ENCODE measurements around the gene CABLES2.

- TF ChIP-seq, protein P1, sequence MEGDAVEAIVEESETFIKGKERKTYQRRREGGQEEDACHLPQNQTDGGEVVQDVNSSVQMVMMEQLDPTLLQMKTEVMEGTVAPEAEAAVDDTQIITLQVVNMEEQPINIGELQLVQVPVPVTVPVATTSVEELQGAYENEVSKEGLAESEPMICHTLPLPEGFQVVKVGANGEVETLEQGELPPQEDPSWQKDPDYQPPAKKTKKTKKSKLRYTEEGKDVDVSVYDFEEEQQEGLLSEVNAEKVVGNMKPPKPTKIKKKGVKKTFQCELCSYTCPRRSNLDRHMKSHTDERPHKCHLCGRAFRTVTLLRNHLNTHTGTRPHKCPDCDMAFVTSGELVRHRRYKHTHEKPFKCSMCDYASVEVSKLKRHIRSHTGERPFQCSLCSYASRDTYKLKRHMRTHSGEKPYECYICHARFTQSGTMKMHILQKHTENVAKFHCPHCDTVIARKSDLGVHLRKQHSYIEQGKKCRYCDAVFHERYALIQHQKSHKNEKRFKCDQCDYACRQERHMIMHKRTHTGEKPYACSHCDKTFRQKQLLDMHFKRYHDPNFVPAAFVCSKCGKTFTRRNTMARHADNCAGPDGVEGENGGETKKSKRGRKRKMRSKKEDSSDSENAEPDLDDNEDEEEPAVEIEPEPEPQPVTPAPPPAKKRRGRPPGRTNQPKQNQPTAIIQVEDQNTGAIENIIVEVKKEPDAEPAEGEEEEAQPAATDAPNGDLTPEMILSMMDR (IDR thresholded peaks at IDR 0.05) = peak; percentile 56
- TF ChIP-seq EZH2 (IDR thresholded peaks at IDR 0.05) = no peak
- no peak for TF ChIP-seq EZH2phosphoT487 (IDR thresholded peaks at IDR 0.05)
These were observed 6.9 kb upstream of the CABLES2 start for GRCh38 chr20:62413896-62414481.
